ENCODE results near the gene COPZ2. TPM values are rescaled to one million over a fixed set of nuclear protein-coding genes. Genes with fewer than 3 reads are reported as not detected.

The COPZ2 gene
- total and polyA plus RNA-seq, 5 experiments from 2014 or later = 0.84 to 7.1 (median 1.6) TPM

DNA sequence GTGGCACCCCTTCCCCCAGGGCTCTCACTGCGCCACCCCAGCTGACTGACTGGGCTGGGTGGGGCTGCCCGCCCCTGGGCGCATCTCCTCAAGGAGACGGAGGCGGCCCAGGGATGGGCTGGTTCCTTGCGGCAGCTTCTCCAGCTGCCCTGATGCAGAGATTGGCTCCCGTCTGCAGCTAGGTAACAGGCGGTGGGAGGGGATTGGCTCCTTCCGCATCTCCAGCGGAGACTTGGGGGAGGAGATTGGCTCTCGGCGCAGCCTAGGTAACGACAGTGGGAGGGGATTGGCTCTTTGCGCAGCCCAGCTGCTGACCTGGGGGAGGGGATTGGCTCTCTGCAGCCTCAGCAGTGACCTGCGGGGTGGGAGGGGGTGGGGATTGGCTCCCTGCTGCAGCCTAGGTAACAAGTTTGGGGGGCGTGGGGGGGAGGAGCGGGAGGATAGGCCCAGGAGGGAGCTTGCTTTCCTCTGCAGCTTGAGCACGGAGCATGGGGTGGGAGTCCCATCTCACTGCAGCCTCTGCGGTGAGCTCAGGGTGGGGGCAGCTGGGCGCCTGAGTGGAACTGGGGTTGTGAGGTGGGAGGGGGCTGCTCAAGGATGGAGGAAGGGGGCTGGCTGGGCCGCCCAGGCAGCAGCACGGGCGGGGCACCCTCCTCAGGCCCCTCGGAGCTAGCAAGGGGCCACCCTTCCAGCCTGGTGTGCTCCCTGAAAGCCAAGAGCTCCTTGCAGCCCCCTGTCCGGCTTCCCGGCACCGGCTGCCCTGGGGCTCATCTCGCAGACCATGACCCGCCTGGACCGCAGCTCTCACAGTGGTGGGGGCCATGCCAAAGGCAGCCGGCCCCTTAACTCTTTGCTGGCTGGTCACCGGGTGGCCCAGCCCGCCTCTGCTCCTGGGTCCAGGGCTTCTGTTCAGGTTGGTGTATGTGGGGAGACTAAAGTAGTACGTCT lies 16.9 kb upstream of the COPZ2 start:
- H3K4me1 Mint-ChIP-seq = peaks cover 28 to 59% (median 59%) of the 10 kb centered on the region in 4 donors
- DNase-seq (no peak), ATAC-seq (no peak)
- peaks cover 5 to 80% (median 9%) of the 10 kb centered on the region in 3 donors for H3K36me3 Mint-ChIP-seq
- POLR2A ChIA-PET = interaction anchor here (0.6 kb wide), 1 partner anchor 23 kb away, joined by 3 read pairs; no protein-coding TSS in a partner anchor
- H3K9me3 Mint-ChIP-seq = no peaks in the 10 kb centered on the region
- no peak overlapping the region for H3K4me3 Mint-ChIP-seq
- H3K27ac Mint-ChIP-seq = peak overlapping the region in 2 of 10 donors; percentile 15 to 67
- no peaks in the 10 kb centered on the region for H3K27me3 Mint-ChIP-seq

DNA sequence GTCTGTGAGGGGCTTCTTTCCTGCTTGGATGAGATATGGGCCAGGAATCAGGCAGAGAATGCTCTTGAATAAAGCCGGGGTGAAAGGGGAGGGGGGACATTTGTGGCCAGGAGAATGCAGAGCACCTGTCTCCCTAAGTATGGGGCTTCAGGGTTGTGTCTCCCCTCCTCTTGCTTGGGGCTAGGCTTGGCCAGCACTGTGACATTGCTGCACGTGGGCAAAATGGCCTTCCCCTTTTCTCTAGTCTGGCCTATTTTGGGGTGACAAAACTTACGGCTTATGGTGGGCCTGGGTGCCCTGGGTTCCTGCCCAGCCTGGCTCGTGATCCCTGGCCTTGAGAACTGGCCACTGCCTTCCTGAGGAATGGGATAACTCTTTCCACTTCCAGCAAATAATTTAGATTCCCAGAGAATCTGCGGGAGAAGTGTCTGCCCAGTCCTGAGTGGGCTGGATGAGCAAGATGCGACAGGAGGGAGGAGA lies 16.2 kb upstream of the COPZ2 start:
- H3K27ac Mint-ChIP-seq = peak overlapping the region in 4 of 10 donors; percentile 11 to 67 (median 30)
- peaks cover 4 to 73% (median 7%) of the 10 kb centered on the region in 3 donors for H3K36me3 Mint-ChIP-seq
- ATAC-seq = no peak
- H3K27me3 Mint-ChIP-seq = no peaks in the 10 kb centered on the region
- H3K9me3 Mint-ChIP-seq = no peaks in the 10 kb centered on the region
- POLR2A ChIA-PET = no interaction called here
- peaks cover 30 to 66% (median 65%) of the 10 kb centered on the region in 4 donors for H3K4me1 Mint-ChIP-seq
- no peak for DNase-seq
- no peak overlapping the region for H3K4me3 Mint-ChIP-seq

DNA sequence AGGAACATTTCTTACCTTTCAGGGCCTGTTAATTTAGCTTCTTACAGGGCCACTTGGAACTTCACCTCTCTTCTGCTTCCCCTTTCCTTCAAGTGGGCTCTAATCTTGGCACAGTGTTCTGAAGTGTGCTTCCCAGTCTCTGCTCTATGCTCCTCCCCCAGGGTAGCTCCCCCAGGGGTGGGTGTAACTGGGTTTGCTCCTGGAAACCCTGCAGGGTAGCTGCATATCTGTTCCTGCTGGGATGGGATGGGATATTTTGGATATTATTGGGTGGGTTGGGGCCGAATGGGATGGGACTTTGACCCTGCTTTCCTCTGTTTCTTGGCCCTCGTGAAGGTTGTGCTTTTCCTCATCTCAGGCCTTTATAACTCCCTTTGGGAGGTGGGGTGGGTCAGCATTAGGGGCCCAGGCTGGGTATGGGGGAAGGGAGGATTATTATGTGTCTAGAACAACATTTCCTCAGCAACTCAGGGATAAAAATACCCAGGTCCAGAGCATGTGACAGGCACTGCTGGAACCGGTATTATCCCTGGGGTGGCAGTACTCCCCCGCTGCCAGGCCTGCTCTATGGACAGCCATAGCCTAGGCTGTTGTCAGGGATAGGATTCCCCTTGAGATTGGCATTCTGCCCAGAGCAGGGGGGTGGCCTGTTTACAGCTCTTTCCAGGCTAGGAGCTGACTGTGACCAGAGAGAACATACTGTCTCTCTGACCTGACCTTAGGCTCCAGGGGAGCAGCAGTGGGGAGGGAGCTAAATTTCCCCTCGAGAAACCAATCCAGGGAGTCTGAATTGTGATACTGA lies 15.6 kb upstream of the COPZ2 start:
- Mint-ChIP-seq H3K4me3 (peak overlapping the region in 2 of 10 donors; percentile 11 to 54), H3K4me1 (peaks cover 31 to 68% (median 65%) of the 10 kb centered on the region in 4 donors), H3K36me3 (peaks cover 0 to 67% (median 5%) of the 10 kb centered on the region in 3 donors), H3K27me3 (no peaks in the 10 kb centered on the region), H3K27ac (peak overlapping the region in 5 of 10 donors; percentile 19 to 67 (median 27)), H3K9me3 (no peaks in the 10 kb centered on the region)
- ATAC-seq = no peak
- POLR2A ChIA-PET = no interaction called here
- no peak for DNase-seq

DNA sequence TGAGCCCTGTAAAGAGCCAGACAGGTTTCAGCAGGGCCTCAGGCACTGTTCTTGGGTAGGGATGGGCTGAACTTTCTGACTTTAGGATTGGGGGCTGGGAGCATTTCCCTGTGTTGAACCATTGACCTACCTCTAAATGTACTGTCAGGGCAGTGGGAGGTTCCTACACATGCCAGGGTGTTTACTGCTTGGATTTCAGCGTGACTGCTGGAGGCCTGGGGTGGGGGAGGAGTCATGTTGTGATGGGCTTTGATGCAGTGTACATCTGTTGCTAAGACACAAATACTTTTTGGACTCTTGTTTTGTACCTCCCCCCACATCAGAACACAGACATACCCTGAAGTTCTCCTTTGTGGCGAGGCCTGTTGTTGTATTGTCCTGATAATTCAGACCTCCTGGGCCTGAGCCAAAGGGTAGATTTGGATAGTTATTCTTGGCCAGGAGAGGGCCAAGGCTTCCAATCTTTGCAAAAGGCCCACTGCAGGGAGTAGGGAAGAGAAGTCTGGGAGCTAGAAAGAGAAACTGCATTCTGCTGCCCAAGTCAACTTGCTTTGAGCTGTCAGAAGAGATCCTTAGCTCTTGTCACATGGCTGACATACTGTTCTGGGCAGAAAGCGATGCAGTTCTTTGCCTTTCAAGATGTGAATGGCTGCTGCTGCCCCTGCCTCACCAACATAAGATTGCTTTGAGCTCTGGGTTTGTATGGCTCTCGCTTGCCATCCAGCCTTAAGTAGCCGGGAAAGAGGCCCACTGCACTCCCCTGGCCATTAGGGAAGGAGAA lies 14.3 kb upstream of the COPZ2 start:
- H3K4me3 Mint-ChIP-seq = peak overlapping the region in 4 of 10 donors; percentile 3 to 65 (median 16)
- H3K27ac Mint-ChIP-seq = peak overlapping the region in 7 of 10 donors; percentile 15 to 75 (median 41)
- DNase-seq (no peak), ATAC-seq (no peak)
- no peaks in the 10 kb centered on the region for H3K27me3 Mint-ChIP-seq
- POLR2A ChIA-PET = no interaction called here
- H3K36me3 Mint-ChIP-seq = peaks cover 0 to 54% (median 5%) of the 10 kb centered on the region in 3 donors
- no peaks in the 10 kb centered on the region for H3K9me3 Mint-ChIP-seq
- H3K4me1 Mint-ChIP-seq = peaks cover 33 to 74% (median 73%) of the 10 kb centered on the region in 4 donors

DNA sequence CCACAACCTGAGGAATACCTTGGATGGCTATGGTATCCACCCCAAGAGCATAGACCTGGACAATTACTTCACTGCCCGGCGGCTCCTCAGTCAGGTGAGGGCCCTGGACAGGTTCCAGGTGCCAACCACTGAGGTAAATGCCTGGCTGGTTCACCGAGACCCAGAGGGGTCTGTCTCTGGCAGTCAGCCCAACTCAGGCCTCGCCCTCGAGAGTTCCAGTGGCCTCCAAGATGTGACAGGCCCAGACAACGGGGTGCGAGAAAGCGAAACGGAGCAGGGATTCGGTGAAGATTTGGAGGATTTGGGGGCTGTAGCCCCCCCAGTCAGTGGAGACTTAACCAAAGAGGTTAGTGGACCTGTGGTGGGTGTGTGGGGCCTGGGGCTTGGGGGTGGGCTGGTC lies 13.7 kb upstream of the COPZ2 start:
- no peaks in the 10 kb centered on the region for H3K27me3 Mint-ChIP-seq
- POLR2A ChIA-PET = no interaction called here
- no peak for ATAC-seq
- no peak for DNase-seq
- H3K4me1 Mint-ChIP-seq = peaks cover 36 to 79% (median 76%) of the 10 kb centered on the region in 4 donors
- peak overlapping the region in 2 of 10 donors; percentile 3 to 65 for H3K4me3 Mint-ChIP-seq
- peak overlapping the region in 3 of 10 donors; percentile 3 to 75 (median 66) for H3K27ac Mint-ChIP-seq
- H3K9me3 Mint-ChIP-seq = no peaks in the 10 kb centered on the region
- H3K36me3 Mint-ChIP-seq = peaks cover 0 to 48% (median 4%) of the 10 kb centered on the region in 3 donors

DNA sequence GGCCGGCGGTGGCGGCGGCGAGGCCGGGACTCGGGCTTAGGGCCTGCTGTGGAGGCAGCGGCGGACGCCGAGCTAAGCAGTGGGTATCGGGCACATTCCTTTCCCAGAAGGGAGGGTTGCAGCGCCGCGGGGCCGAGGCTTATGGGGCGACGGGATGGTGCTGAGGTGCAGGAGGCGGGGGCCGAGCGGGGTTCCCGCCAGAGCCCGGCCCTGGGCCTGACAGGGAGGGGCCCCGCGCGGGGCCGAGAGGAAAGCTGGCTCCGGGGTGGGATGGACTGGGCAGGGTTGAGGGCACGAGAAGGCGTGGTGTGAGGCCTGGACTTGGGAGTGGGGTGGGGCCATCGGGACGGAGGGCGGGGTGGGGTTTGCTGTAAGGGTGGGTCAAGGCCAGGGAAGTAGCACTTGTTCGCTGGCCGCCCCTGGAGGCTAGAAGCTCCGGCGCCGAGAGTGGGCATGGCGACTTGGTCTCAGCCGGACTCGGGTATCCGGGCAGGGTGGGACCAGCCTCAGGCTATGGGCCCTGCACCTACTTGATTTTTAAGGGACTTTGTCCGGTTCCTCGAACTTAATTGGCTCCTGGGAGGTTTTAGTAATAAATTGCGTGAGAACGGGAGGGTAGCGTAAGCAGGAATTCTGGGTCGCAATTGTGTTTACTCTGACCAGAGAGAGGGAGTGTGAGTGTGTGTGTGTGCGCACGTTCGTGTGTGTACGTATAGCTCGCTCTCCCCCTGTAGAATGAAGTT lies 11.0 kb upstream of the COPZ2 start:
- peak overlapping the region; percentile 80 to 100 (median 98) for H3K4me3 Mint-ChIP-seq
- H3K27me3 Mint-ChIP-seq = no peaks in the 10 kb centered on the region
- no peaks in the 10 kb centered on the region for H3K9me3 Mint-ChIP-seq
- ATAC-seq = peak in 1 of 2 donors; percentile 16
- POLR2A ChIA-PET = interaction anchor here (0.5 to 4.2 kb wide), 15 partner anchors 9 to 725 kb away, joined by 3 to 23 read pairs (median 5); partner anchors contain the start of genes CDK5RAP3, COPZ2, EFCAB13 and PNPO
- DNase-seq = peak in 5 of 10 donors; percentile 8 to 36 (median 23)
- peaks cover 0 to 32% (median 0%) of the 10 kb centered on the region in 3 donors for H3K36me3 Mint-ChIP-seq
- H3K27ac Mint-ChIP-seq = peak overlapping the region; percentile 93 to 100 (median 99)
- peaks cover 26 to 70% (median 66%) of the 10 kb centered on the region in 4 donors for H3K4me1 Mint-ChIP-seq

DNA sequence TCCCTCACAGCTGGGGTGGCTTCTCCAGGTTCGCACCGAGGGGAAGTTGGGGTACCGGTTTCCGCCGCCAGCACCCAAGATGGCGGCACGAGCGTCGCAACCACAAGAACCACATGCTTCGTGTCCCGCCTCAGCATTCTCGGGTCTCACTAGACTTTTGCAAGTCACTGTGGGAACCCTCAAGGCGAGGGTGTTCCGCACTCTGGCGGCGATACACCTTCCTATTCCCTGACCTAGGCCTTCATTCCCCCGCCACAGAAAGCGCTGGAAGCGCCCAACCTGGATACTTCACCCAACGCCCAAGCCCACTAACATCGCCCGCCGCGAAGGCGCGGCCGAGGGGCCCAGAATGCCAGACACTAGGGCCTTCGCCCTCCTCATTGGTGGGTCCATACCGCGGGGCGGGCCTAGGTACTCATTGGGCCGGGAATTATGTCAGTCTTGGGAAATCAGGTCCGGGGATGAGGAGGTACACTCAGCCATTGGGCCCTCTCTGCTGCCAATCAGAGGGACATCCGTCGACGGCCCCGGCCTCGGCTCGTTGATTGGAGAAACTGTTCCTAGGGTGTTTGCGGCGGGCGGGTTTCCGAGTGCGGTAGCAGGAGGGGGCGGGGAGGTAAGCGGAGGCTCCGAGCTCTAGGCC lies 10.3 kb upstream of the COPZ2 start, which contains the start of gene NFE2L1:
Gene NFE2L1 (plus strand): TSS at position 619 of the 643 bp plus-strand sequence. CDS start 2,760 bp downstream, outside the sequence.
- H3K4me3 Mint-ChIP-seq = peak within 1 kb of the TSS; percentile 80 to 100 (median 98)
- H3K27me3 Mint-ChIP-seq = no peaks in the 10 kb centered on the region
- peak; percentile 91 to 99 (median 98) for DNase-seq
- H3K4me1 Mint-ChIP-seq = peaks cover 23 to 63% (median 59%) of the 10 kb centered on the region in 4 donors
- peak; percentile 95 to 96 for ATAC-seq
- H3K27ac Mint-ChIP-seq = peak within 1 kb of the TSS; percentile 93 to 100 (median 99)
- peaks cover 0 to 28% (median 0%) of the 10 kb centered on the region in 3 donors for H3K36me3 Mint-ChIP-seq
- POLR2A ChIA-PET = interaction anchor here (0.7 to 4.2 kb wide), 12 partner anchors 10 to 724 kb away, joined by 3 to 23 read pairs (median 4); partner anchors contain the start of genes CBX1, CDK5RAP3, COPZ2 and EFCAB13
- H3K9me3 Mint-ChIP-seq = no peaks in the 10 kb centered on the region

DNA sequence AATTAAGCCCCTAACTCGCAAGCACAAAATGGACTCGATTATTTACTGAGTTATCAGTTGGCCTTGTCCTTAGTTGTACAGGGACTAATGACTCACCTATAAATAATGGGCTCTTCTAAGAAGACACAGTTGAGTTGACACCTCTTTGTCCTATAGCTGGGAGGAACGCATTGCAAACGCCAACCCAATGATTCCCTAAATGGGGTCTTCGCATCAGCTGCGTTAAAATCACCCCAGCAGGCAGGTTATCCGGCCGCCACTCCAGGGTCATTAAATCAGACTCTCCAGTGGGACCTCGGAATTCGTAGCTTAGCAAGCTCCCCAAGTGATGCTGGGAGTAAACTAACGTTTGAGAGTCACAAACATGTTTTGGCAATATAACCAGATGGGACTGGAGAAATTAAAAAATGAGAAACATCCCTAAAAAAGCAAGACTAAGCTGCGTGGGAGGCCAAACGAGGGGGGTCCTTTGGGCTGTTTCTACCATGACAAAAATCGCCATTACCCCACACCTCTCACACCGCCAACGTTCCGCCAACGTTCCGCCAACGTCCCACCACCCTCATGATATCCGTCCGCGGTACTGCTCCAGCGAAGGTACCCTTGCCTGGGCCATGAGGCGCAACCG lies 9.6 kb upstream of the COPZ2 start:
- DNase-seq (peak in 1 of 10 donors; percentile 10), ATAC-seq (no peak)
- H3K9me3 Mint-ChIP-seq = no peaks in the 10 kb centered on the region
- H3K27ac Mint-ChIP-seq = peak overlapping the region; percentile 93 to 100 (median 99)
- H3K4me1 Mint-ChIP-seq = peaks cover 20 to 57% (median 53%) of the 10 kb centered on the region in 4 donors
- POLR2A ChIA-PET = interaction anchor here (0.6 to 4.2 kb wide), 12 partner anchors 10 to 152 kb away, joined by 3 to 23 read pairs (median 6); partner anchors contain the start of genes CBX1, CDK5RAP3, COPZ2 and PNPO
- no peaks in the 10 kb centered on the region for H3K27me3 Mint-ChIP-seq
- H3K36me3 Mint-ChIP-seq = peaks cover 0 to 23% (median 0%) of the 10 kb centered on the region in 3 donors
- H3K4me3 Mint-ChIP-seq = peak overlapping the region; percentile 80 to 100 (median 98)

DNA sequence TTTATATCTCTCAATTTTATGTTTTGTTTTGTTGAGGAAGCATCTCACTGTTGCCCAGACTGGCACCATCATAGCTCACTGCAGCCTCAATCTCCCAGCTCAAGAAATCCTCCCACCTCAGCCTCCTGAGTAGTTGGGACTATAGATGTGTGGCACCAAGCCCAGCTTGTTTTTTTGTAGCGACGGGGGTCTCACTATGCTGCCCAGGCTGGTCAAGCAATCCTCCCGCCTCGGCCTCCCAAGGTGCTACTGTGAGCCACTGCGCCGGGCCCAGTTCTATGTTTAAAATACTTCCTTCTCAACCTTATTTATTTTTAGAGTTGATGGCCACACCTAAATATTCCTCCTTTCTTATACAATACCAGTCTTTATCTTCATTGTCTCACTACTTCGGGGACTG lies 8.7 kb upstream of the COPZ2 start:
- Mint-ChIP-seq H3K4me1 (peaks cover 18 to 48% (median 44%) of the 10 kb centered on the region in 4 donors), H3K36me3 (peaks cover 0 to 14% (median 0%) of the 10 kb centered on the region in 3 donors), H3K9me3 (no peaks in the 10 kb centered on the region), H3K4me3 (peak overlapping the region in 7 of 10 donors; percentile 12 to 100 (median 97)), H3K27ac (peak overlapping the region in 7 of 10 donors; percentile 48 to 100 (median 99)), H3K27me3 (no peaks in the 10 kb centered on the region)
- POLR2A ChIA-PET = interaction anchor here (2.4 to 4.2 kb wide), 2 partner anchors 9 to 20 kb away, joined by 8 to 23 read pairs; partner anchors contain the start of gene COPZ2
- no peak for DNase-seq
- no peak for ATAC-seq

All from naive thymus-derived CD8-positive, alpha-beta T cell (primary cell).